GF-D8 (cell line): ENCODE data around the gene SPHK2.

ENCODE experiments used
- DNase-seq: peaks from one replicate; lab custom pipeline; 2025; lab: John Stamatoyannopoulos, UW

SPHK2 gene

DNA sequence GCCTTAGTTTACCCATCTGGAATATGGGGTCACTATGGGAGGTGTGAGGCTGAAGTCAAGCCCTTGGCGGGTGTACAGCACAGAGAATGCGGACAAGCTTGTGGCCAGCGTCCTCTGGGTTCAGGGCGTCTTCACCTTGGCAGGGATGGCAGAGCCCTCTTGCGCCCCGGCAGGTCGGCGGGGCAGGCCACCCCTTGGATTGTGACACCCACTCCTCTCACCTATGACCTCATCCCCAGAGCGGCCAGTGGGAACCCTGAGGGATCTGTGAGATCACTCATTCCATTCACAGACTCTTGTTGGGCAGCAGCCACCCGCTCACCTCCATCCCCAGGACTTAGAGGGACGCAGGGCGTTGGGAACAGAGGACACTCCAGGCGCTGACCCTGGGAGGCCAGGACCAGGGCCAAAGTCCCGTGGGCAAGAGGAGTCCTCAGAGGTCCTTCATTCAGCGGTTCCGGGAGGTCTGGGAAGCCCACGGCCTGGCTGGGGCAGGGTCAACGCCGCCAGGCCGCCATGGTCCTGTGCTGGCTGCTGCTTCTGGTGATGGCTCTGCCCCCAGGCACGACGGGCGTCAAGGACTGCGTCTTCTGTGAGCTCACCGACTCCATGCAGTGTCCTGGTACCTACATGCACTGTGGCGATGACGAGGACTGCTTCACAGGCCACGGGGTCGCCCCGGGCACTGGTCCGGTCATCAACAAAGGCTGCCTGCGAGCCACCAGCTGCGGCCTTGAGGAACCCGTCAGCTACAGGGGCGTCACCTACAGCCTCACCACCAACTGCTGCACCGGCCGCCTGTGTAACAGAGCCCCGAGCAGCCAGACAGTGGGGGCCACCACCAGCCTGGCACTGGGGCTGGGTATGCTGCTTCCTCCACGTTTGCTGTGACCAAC is 12.6 kb upstream of the SPHK2 start, which contains the start of gene SPACA4:
Gene SPACA4, plus strand, starts transcription at position 280 of the 896 bp plus-strand sequence. Its CDS starts 237 bp downstream, at position 517.
- DNase-seq: no peak

DNA sequence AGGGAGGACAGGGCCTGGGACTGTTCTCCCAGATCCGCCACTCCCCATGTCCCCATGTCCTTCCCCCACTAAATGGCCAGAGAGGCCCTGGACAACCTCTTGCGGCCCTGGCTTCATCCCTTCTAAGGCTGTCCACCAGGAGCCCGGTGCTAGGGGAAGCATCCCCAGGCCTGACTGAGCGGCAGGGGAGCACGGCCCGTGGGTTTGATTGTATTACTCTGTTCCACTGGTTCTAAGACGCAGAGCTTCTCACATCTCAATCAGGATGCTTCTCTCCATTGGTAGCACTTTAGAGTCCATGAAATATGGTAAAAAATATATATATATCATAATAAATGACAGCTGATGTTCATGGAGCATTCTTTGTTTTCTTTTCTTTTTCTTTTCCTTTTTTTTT is 11.9 kb upstream of the SPHK2 start:
- no peak for DNase-seq

DNA sequence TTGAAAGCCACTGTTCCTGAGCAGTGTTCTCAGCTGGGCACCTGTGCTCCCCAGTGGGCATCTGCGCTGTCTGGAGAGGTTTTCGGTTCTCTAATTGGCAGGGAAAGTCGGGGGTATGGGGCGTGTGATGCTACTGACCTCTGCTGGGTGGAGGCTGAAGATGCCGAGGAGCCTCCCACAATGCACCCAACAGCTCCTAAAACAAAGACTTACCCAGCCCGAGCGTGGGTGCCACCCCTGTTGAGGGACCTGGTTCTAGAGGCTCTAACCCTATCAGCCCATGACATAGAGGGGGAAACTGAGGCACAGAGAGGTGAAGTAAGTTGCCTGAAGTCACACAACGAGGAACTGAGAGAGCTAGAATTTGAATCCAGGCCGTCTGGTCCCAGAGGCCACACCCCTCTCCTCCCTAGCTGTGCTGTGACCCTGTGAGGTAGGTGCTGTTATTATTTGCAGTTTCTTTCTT is 10.5 kb upstream of the SPHK2 start:
- DNase-seq: no peak

DNA sequence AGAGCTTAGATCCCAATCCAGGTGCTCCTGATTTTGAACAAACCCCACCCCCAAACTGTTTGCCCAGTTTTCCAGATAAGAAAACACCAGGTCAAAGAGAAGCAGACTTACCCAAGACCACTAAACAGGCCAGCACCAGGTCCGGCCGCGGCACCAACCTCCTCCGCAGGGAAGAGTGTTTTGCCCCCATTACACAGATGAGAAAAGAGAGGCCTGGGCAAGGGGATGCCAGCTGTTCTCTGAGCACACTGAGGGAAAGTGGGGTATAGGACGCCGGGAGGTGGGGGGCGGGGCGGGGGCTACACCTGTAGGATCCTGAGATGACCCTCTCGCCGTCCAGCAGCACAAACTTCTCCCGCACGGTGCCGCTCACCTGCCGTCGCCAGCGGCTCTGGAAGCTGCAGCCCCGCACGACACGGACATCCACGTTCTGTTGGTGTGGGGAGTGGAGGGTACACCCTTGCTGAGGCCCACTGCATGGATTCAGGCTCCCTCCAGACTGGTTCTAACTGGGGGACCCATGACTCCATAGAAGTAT is 9.7 kb upstream of the SPHK2 start:
- DNase-seq: no peak

DNA sequence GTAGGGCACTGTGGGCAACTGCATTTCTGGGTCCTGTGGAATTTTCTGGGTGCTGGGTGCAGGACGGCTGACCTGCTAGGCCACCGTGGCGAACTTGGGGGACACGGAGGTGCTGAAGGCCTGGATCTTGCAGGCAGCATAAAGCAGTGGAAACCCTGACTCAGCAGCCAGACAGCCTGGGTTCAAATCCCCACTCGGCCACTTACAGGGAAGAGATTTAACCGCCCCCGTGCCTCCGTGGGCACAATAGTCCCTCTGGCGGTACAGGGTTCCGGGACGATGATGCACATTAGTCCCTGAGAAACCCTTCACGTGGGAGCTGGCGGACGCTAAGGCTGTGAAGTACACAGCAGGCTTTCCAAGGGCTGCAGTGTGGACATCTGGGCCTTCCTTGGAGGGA is 7.4 kb upstream of the SPHK2 start:
- no peak for DNase-seq

DNA sequence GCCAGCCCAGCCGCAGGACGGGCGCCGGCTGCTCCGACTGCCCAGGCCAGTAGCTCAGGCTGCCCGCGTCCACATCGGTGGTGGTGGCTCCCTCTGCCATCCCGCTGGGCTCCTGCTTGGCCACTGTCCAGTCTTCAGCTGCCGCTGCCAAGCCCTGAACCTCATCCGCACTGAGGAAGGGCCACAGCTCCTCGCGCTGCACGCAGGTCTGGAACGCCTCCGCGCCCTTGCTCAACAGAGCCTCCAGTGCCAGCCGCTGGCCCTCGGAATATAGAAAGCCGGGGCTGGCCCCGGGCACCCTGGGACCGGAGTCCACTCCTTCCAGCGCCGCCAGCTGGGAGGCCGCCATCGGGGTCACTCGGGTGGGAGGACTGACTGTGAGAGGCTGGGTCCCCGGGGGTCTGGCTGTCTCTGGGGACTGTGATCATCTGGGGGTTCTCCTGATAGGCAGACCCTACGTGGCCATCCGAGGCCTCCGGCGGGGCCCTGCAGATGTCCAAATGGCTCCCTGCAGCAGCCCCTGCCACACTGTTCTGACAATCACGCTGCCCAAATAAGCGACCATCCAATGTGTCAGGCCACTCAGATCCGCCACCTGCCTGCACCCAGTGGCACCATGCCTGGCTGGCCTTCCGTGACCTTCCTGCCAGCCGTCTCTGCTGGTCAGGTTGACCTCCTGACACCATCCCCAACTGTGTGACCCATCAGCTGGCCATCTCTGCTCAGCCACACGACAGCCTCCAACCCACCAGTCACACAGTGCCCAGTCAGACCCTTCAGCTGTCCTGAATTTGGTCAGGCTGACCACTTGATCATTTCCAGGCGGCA is 6.1 kb upstream of the SPHK2 start:
- no peak for DNase-seq

DNA sequence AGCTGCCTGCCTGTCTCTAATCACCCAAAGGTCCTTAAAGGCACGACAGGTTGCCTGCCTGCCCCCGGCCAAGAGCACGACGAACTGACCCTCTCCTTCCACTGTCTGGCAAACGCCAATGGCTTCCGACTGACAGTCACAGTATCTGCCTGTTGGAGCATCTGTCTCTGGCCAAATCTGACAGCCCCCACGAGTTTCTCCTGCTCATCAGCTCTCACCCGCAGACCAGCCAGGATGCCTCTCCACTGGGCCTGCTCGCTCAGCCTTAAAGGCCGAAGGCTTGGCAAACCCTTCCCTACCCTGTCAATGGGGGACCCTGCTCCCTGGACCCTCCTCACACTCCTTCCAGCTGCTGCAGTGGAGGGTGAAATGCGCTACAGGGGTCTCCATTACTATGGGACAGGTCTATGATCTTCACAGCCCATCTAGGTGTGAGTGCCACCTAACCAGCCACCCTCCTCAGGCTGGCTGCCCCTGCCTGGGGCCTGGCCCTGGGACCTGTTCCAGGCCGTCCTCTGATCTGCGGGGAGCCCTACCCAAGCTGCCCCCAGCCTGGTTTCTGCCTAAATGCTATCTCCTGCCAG is 5.4 kb upstream of the SPHK2 start:
- no peak for DNase-seq

DNA sequence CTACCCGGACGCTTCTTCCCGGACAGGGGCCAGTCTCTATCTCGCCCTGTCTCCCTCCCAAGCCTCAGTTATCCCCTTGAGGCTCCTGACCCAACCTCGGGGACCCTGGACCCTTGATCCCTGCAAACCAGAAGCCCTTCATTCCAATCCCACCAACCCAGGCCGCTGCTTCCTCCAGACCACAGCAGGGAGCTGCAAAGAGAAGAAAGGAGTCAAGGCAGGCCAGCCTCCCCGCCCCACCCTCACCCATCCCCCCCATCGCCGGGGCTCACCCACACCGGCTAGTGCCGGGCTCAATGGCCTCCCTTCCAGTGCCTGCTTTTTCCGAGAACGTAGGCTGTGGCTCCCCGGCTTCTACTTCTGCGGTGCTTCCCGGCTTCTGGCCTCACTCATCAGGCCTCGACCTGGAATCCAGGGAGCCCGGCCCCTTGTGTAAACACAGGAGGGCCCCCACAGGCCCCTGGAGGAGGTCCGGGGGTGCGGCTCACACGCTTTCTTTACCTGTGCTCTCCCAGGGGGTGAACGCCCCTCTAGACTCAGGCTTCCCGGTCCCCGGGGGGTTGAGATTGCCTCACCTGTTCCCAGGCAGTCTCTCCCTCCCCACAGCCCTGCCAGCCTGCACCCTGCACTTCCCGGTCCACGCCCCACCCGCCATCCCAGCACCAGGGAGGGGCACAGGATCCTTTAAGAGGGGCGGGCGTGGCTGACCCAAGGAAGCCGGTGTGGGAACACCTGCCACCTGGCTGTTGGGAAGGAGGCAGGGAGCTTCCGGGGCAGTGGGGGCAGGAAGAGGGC is 4.7 kb upstream of the SPHK2 start, which contains the start of gene FAM83E:
Gene FAM83E, minus strand, starts transcription at position 641 of the 795 bp plus-strand sequence. CDS start 1,704 bp downstream, outside the sequence.
- no peak for DNase-seq

DNA sequence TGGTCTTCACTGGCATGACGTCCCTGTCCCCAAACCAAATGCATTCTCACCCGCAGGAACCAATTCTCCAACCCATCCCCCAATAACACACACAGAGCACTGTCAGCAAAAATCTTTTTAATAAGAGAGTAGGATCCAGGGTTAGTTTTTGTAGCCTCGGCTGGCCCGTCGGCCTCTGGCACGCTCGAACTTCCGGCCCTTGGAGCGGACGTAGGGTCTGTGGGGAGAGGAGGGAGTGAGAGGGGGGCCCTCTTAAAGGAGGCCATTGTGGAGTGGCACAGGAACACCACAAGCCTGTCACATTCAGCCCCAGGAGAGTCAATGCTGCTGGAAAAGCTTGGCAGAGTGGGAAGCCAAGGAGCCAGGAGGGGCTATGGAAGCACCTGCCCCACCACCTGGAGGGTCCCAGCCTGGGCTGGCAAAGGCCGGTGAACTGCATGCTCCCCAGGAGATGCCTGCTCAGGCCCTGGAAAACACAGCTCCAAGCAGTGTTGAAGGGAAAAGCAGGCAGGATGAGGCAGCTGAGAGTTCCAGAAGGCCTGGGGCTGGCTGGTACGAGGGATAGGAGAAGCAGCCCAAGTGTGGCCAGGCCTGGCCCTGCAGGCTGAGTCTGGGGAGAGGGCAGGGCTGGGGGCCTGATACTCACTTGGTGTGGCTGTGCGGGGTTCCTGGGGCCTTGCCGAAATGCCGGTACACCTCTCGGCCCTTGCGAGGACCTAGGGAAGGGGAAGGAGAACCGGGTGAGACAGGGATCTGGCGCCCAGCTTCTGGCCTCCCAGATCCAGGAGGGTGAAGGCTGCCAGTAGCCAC is 3.9 kb upstream of the SPHK2 start:
- DNase-seq: no peak

DNA sequence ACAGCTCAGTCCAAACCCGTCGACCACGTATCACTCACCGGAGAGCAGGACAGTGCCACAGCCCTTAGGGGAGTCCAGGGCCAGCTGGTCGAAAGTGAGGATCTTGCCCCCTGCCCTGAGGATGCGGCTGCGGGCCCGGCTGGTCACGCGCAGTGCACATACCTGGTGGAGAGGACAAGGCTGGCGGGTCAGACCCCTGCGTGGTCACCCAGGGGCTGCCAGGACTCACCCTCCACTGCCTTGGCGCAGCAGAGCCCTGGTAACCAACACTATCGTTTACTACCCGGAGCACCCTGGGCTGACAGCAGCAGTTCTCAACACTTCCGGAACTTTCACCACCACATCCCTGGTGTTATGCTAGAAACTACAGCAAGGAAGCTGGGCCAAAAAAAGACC is 3.3 kb upstream of the SPHK2 start:
- DNase-seq: no peak

DNA sequence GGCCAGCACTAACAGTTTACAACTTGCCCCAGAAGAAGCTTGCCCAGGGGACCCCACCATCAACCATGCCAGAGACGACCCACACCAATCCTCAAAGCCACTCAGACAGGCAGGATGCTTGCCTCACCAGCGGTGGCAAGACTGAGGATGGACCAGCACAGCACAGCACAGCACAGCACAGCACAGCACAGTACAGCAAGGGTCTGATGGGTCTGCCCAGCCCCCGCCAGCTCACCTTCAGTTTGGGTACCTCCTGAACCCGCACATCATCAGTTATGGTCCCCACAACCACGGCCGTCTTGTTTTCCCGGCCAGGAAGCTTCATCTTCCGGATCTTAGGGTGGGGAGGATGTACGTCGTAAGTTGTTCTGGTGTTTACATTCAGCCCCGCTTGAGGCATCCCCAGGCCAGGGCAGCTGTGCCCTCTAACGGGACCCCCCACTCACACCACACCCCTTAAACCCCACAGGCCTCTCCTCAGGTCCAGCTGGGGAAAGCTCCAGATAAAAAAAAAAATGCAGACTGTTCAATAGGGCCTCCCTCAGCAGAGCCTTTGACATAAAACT is 2.7 kb upstream of the SPHK2 start:
- no peak for DNase-seq

DNA sequence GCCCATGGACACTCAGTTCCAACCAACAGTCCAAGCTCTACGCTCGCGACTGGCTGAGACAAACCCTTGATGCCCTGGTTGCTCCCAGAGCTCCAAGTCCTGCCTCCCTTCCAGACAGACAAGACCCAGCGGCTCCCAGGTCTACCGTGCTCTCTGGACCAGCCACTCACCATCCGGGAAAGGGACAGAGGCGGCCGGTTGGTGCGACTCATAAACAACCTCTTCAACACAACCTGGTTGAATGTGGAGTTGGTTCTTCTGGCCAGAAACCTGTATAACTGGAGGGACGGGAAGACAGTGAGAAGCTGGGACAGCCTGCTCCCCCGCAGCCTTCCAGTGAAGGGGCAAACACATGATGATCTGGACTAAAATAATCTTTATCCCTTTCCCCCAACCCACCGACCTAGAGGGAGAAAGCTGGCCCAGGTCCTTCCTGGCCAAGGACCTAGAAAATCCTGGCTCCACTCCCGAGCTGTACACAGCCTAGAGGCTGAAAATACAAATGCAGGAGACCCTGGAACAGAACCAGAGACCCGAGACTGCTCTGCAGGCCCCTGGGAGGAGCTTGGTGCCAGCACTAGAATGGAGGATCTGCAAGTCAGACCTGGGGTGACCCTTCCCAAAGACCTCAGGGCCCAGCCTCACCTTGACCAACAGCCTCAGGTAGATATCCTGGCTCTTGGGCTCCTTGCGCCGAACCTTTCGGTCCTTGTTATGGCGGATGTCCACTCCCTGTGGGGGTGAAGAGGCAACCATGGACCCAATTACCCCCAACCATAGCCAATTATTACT is 2.0 kb upstream of the SPHK2 start:
- DNase-seq: no peak

DNA sequence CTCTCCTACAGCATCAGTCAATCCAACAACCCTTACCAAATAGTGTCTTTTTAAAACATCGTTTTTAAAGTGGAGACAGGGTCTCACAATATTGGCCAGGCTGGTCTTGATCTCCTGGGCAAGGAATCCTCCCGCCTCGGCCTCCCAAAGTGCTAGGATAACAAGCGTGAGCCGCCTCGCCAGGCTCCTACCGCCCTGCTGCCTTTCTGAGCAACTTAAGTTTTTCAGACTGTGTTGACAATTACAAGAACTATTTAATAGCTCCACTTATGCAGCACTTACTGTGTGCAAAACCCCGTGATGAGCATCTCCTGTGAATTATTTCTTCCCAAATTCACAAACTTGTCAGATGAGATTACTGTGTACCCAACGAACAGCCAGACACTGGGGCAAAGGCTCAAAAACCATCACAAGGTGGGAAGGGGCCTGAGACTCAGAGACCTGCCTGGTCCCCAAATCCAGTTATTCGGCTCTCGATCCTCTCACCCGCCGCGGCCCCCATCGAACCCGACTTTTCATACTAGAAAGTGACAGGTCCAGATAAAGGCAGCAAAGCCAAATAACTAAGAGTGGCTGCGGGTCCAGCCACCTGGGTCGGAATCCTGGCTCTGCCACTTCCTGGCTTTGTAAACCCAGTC is 909 bp upstream of the SPHK2 start:
- DNase-seq: no peak

DNA sequence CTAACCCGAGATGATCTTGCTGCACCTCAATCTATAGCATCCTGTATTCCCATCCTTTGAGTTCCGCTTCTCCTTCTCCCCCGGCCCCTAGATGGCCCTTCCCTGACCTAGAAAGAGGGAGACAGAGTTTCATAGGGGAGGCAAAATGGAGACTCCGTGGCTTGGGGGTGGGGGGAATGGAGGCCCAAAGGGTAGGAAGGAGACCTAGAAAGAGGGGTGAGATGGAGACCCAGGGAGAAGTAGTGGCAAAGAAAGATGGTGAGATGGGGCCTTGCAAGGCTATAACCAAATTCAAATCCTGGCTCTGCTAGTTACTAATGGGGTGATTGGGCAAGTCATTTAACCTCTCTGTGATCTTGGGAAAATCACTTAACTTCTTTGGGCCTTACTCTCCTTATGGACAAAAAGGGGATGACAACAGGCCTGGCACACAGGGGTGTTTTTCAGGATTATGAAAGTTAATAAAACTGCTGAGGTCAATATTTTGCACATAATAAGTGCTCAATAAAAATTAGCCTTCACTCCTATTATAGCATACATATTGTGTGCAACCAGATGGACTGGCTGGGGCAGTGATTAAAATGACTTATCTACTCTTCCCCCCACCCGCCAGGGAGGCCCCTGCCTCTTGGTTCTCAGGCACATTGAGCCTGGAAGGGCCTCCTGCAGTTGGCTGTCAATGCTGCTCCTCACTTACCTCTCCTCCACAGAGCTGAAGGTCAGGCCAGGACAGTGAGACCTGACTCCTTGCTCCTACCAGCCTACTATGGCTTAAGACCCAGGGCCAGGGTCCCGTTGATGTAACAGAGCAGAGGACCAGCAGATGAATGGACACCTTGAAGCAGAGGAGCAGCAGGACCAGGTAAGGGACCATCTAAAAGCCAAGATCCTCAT is 633 bp downstream of the SPHK2 start:
- DNase-seq: no peak

DNA sequence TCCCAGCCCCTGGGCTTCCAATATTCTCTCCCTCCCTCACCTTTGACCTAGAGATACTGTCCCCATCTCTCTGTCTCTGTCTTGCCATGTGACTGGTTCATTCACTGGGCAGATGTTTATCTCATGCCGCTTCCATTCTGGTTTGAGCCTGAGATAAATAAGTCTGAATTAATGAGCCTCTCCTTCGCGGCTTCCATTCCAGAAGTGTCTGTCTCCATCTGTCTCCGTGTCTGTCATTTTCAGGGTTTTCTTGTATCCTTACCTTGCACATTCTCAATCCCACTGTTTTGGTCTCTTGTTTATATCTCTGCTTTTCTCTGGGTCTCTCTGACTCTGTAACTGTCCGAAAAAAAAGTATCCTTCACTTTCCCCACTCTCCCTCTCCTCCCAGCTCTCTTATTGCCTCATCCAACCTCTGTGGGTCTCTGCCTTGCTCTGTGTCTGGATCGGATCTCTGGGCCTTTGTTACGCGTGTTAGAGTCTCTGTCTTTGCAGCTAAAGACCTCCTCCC is 4.3 kb downstream of the SPHK2 start:
- DNase-seq: no peak

DNA sequence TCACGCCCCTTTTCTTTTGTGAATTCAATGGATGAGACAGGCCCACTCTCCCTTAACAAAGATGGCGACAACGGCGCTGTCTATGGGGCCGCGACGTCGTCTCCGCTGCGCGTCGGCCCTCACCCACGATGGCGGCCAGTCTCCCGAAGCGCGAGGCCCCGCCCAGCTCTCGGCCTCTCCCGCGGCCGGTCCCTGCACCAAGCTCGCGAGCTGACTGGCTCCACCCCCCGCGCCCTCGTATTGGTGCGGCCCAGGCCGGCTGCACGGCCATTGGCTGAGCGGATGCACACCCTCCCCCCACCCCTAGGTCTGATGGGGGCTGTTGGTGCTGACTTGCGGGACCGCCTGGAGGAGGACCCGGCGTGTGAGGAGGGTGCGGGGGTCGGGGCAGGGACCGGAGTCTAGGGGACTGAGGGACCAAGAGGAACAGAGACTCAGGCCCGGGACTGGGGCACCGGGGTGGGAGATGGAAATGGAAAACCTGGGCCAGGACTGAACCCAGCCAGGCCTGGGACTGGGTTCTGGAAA is 4.8 kb downstream of the SPHK2 start:
- no peak for DNase-seq
